LoVo (cell line): ENCODE measurements around the gene CACNA2D3.

ENCODE experiments used
- DNase-seq: peaks from one replicate; pipeline ENCODE4 v3.0.0-alpha.2; 2016; ENCODE audit warnings: low spot score

The CACNA2D3 gene

GRCh38 chr3:54274607-54275006 is 152.3 kb downstream of the CACNA2D3 start:
- DNase-seq, result no peak

- DNase-seq, result peak; percentile 31
Measured at GRCh38 chr3:54279005-54279583, 156.7 kb downstream of the CACNA2D3 start.

- no peak for DNase-seq
Measured at GRCh38 chr3:54283470-54283869, 161.1 kb downstream of the CACNA2D3 start.

- no peak for DNase-seq
Measured at GRCh38 chr3:54294214-54294613, 171.9 kb downstream of the CACNA2D3 start.

GRCh38 chr3:54296531-54296930 is 174.2 kb downstream of the CACNA2D3 start:
- no peak for DNase-seq

- DNase-seq, result no peak
Measured at GRCh38 chr3:54299169-54299935, 177.0 kb downstream of the CACNA2D3 start.

GRCh38 chr3:54303517-54304375 is 181.4 kb downstream of the CACNA2D3 start:
- no peak for DNase-seq

- no peak for DNase-seq
Measured at GRCh38 chr3:54304877-54305276, 182.5 kb downstream of the CACNA2D3 start.

- DNase-seq, result no peak
Measured at GRCh38 chr3:54305409-54306099, 183.2 kb downstream of the CACNA2D3 start.

GRCh38 chr3:54307566-54308180 is 185.3 kb downstream of the CACNA2D3 start:
- DNase-seq, result no peak

GRCh38 chr3:54309601-54310000 is 187.2 kb downstream of the CACNA2D3 start:
- DNase-seq, result no peak

GRCh38 chr3:54311211-54311747 is 188.9 kb downstream of the CACNA2D3 start:
- DNase-seq, result no peak

GRCh38 chr3:54312156-54312899 is 190.0 kb downstream of the CACNA2D3 start:
- DNase-seq, result no peak

- no peak for DNase-seq
Measured at GRCh38 chr3:54313418-54313817, 191.1 kb downstream of the CACNA2D3 start.

GRCh38 chr3:54321520-54321919 is 199.2 kb downstream of the CACNA2D3 start:
- DNase-seq, result no peak

GRCh38 chr3:54322354-54322753 is 200.0 kb downstream of the CACNA2D3 start:
- DNase-seq, result no peak

- no peak for DNase-seq
Measured at GRCh38 chr3:54324103-54324502, 201.8 kb downstream of the CACNA2D3 start.

GRCh38 chr3:54326951-54327350 is 204.6 kb downstream of the CACNA2D3 start:
- DNase-seq, result no peak

- no peak for DNase-seq
Measured at GRCh38 chr3:54331341-54331740, 209.0 kb downstream of the CACNA2D3 start.

- DNase-seq, result no peak
Measured at GRCh38 chr3:54337846-54338245, 215.5 kb downstream of the CACNA2D3 start.

GRCh38 chr3:54339608-54340007 is 217.3 kb downstream of the CACNA2D3 start:
- DNase-seq, result no peak
